Fibroblast of lung (primary cell): ENCODE data around the gene COL18A1.

Source experiments
- CTCF ChIP-seq, 2 donors: IDR thresholded peaks in 1 of 2; conservative IDR thresholded peaks in 1 of 2; 1 replicate in 1 of 2; 2 replicates in 1 of 2; pipeline ENCODE4 v1.5.1; 2011 to 2012; ENCODE audit warnings: low read length in 2 of 2, control low read depth in 1 of 2, inconsistent platforms in 1 of 2, low read depth in 1 of 2, mild to moderate bottlenecking in 1 of 2
- EZH2 ChIP-seq: IDR thresholded peaks from 2 replicates; pipeline ENCODE4 v1.5.1; 2012; ENCODE audit warnings: low read length, control low read depth, mild to moderate bottlenecking; ENCODE audit errors: missing control alignments

GRCh38 chr21:45481566-45481965 lies 76.6 kb downstream of the COL18A1 start:
- no peak for TF ChIP-seq CTCF (conservative IDR thresholded peaks at IDR 0.05 in 1 of 2, IDR thresholded peaks at IDR 0.05 in 1 of 2; ENCODE audit: low read depth in 1 of 2, low read length in 2 of 2)
- no peak for TF ChIP-seq EZH2
